Testis (tissue), 2 donors: ENCODE measurements around the gene KNG1.

ENCODE experiments used
- CTCF ChIP-seq, 3 experiments: fragments of 450-650 bp in 2 of 3; fragments of 200-600 bp in 1 of 3; sonication (generic) in 1 of 3; IDR thresholded peaks; one replicate each; pipeline ENCODE4 v1.5.1; 2016 to 2019; ENCODE audit warnings: antibody characterized with exemption in 3 of 3, mild to moderate bottlenecking in 2 of 3, moderate library complexity in 1 of 3
- POLR2A ChIP-seq: fragments of 450-650 bp; IDR thresholded peaks from one replicate; pipeline ENCODE4 v1.6.1; 2017; ENCODE audit warnings: antibody characterized with exemption, mild to moderate bottlenecking, moderate library complexity

DNA sequence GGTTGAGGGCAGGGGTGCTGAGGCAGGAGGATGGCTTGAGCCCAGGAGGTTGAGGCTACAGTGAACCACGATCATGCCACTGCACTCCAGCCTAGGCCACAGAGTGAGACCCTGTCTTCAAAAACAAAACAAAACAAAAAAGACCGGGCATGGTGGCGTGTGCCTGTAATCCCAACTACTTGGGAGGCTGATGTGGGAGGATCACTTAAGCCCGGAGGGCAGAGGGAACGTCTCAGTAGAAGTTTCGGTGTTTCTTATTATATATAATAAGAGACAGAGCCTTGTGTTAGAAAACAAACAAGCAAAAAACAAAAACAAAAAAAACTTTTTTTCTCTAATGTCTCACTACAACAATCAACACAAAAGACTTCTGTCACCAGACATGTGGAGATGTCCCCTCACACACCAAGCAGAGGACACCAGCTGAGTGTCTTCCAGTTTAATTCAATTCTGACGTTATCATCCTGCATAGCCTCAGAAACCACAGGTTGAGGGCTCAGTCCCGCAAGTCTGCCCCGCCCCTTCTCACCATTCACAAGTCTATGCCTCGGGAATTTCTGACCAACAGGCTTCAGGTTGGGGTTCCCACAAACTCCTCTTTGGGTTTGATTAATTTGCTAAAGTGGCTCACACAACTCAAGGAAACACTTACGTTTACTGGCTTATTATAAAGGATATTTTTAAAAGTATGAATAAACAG is 42.2 kb downstream of the KNG1 start:
- TF ChIP-seq POLR2A (no peak), CTCF (IDR thresholded peaks at IDR 0.05) (no peak)
